HG03097 (cell line): ENCODE data around the gene TAPT1.

ENCODE experiments used
- ATAC-seq: cut with Tn5 transposase; IDR thresholded peaks from one replicate; pipeline ENCODE4 v1.9.1; 2021; ENCODE audit not compliant: unreplicated experiment, low FRiP score

The TAPT1 gene

DNA sequence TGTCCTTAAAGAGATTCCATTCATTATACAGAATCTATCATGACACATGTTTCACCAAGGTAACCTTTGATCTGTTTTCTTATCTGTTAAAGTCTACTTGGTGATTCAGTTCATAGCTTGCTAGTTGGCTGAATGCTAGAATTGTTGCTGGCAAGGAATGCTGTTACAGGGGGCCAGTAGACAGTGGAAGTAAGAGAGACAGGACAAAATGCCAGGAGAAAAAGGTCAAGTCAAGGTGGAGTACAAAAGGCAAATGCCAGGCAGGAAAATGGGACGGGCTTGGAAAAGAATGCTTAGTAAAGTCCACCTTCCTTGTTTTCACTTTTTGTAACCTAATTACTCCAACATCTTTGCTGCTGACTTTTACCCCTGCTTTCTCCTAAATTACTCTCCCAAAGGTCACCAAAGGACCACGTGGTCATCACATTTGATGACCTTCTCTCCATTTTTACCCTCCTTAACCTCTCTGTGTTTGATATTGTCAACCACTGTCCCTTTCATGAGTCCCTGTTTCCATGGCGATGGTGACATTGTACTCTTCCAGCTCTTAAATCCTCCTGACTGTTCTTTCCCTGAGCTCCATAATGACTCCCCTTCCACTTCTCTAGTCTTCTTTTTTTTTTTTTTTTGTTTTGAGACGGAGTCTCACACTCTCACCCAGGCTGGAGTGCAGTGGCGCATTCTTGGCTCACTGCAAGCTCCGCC lies 24.5 kb upstream of the TAPT1 start:
- ATAC-seq: no peak

DNA sequence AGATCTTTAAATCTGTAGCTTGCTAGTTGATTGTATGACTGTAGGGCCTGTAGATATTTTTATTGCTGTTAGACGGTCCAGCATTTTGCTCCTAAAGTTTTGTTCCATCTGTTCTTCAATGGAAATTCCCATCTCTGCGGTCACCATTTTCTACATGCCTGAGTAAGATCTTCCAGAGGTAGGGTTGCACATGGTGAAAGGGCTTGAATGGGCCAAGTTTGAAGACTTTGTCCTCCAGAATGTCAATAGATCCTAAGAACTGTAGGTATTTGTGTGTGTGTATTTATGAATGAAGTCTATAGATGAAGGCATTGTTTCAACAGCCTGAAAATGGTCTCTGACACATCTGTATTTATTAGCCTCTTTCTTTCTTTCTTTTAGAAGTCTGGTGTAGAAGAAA lies 22.3 kb upstream of the TAPT1 start:
- ATAC-seq: no peak

GRCh38 chr4:16245241-16245640 lies 19.0 kb upstream of the TAPT1 start:
- no peak for ATAC-seq

DNA sequence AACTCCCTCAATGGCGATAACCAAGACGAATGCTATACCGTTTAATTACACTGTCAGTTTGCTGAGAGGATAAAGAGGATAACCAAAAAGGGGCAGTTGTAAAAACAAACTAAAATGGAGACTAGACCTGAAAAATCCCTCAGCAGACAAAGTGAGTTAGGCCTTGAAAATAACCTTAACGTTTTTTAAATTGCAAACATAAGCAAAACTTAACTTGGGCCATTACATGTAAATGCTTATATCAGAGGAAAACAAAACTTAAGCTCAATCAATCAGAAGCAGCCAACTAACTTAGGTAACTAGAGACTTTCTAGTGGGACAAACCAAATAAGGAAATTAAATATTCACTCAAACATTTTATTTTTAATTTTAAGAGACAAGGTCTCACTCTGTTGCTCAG lies 17.0 kb upstream of the TAPT1 start:
- no peak for ATAC-seq

DNA sequence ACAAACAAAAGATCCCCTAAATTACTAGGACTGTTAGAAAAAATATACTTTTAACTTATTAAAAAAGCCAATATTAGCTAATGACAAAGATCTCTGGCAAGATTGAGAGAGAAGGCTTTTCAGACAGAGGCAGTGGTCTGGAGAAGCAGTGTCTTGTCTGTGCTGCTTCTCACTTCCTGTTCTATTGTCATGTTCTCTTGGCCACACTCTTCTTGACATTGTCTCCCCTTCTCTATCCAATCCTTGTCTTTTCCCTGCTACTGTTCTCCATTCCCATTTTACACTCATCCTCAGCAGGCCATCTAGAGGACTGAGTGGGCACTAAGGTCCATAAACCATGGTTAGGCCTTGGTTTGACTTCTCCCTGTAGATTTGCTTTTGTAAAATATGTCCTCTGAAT lies 14.0 kb upstream of the TAPT1 start:
- ATAC-seq: no peak

DNA sequence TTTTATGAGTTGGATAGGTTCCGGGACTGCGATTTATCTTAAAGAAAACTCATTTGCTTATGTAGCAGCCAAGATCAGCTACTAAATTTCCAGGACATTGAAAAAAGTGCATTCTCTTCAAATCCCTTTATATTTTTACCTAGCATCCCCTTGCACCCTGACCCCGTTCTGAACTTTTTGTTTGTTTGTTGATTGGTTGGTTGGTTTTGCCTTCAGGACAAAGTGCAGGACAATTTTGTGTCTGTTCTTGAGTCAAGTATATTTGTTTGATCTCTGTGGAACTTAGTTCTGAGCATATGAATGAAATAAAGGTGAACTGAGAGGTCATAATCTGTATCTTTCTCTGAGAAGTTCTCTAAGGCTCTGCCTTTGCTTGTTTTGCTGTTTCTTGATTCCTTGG lies 12.8 kb upstream of the TAPT1 start:
- ATAC-seq: no peak

DNA sequence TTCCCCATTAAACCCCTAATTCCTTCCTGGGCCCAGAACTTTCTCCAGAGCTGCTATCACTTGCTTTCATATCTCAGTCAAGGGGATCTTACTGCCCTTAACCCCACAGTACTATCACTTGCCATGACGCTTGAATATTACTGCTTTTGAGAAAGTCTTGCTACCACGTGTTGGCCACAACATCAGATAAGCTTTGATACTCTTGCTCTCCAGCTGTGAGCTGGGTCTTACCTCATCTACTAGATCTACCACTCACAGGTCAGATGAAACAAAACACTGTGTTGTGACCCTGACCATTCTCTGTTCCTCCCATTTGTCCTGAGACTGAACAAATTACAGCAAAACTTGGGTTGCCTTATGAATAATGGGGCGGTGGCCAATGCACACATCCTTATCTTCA lies 12.1 kb upstream of the TAPT1 start:
- no peak for ATAC-seq

- ATAC-seq: no peak
These were observed 11.4 kb upstream of the TAPT1 start for GRCh38 chr4:16237715-16238114.

DNA sequence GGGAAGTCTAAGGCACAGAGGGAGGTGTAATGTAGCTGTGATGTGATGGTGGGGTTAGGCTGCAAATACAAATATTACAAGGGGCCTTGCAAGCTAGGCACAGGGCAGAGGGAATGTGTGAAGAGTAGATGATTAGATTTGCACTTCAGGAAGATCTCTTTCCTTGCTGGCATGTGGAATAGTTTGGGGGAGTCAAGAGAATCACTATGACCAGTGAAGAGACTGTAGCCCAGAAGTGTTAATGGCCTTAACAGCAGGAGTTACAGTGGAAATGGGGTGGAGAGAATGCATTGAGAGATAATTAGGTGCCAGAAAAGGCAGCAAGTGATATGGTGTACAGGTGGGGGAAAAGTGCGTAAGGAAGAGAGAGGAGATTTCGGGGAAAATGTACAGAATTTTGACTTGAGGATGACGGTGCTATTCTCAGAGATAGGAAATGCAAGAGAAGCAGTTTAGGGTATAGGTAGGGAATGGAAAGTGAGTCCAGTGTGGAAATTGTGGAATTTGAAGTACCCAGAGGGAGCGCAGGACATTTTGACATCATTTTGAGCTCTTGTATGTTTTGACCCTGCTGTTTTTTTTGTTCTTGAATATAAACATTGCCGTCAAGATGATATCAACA lies 10.2 kb upstream of the TAPT1 start:
- ATAC-seq: no peak

DNA sequence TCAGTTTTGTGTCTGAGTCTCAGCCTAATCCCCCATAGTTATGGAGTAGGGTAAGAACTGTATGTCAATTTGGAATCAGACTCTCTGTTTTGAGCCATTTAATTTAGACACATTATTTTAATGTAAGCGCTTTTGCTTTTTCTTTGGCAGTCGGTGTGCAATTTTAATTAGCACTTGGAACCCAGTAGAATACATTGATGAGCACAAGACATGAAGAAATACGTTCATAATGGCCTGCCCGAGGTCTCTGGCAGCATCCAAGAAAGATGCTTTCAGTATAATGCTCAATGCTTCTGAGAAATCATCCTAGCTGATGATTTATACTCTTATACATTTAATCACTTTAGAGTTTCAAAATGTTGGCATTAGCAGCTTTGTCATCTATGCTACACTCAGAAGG lies 8.9 kb upstream of the TAPT1 start:
- no peak for ATAC-seq

DNA sequence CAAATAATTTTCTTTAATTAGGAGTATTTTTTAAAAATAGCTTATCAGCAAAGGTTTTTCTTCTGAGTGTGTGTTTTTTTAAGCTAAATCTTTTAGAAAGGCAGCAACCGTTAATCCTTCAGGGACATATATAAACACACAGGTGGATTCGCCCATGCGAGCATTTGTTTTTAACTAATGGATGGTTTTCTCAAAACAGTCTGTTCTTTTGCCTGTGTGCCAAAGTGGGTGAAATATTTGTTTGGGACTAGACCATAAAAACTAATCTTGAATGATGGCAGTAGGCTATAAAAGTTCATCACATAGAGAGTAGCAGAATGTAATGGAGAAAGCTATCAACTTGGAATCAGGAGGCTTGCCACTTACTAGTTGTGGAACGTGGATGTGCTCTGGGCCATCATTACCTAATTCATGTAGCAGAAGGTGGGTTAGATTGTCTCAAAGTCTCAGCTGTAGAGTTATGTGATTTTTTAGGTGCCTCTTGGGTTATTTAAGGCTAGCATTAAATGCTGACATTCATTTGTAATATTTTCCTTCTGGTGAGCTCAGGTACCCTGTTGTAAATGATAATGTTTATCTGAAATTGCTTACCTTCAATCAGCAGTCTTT lies 7.4 kb upstream of the TAPT1 start:
- ATAC-seq: no peak

GRCh38 chr4:16231570-16232245 lies 5.4 kb upstream of the TAPT1 start:
- ATAC-seq: no peak

GRCh38 chr4:16230308-16230707 lies 4.0 kb upstream of the TAPT1 start:
- ATAC-seq: no peak

GRCh38 chr4:16229604-16230003 lies 3.3 kb upstream of the TAPT1 start:
- ATAC-seq: no peak

DNA sequence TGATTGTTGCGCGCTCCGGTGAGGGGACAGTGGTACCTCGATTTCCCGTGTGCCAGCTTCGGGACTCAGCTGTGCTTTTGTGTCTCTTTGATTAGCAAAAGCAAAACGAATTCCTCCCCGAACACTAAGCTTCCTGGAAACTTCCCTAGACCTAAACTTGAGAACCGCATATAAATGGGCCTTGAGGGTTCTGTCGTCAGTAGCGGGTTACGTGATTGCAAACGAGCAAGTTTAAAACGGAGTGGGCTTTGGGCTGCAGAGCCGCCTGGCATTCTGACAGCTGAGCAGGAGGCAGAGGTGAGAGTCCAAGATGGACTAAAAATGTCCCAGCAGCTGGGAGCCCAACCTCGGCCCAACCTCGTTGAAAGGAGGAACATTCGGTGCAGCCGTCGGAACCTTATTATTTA lies 1.2 kb upstream of the TAPT1 start:
- ATAC-seq: no peak

- ATAC-seq: peak; percentile 40
These were observed 668 bp upstream of the TAPT1 start for GRCh38 chr4:16226816-16227461.

GRCh38 chr4:16225167-16225862 lies 956 bp downstream of the TAPT1 start:
- ATAC-seq: no peak

- no peak for ATAC-seq
These were observed 1.8 kb downstream of the TAPT1 start for GRCh38 chr4:16224264-16225166.

- ATAC-seq: no peak
These were observed 3.2 kb downstream of the TAPT1 start for GRCh38 chr4:16222957-16223527.
